ENCODE measurements around the gene MYO10.
"Not testable (repeated sequence)": the region's sequence is repeated elsewhere in the genome, so short reads cannot be mapped to it uniquely, and the experiment has no call there.

MYO10 gene

DNA sequence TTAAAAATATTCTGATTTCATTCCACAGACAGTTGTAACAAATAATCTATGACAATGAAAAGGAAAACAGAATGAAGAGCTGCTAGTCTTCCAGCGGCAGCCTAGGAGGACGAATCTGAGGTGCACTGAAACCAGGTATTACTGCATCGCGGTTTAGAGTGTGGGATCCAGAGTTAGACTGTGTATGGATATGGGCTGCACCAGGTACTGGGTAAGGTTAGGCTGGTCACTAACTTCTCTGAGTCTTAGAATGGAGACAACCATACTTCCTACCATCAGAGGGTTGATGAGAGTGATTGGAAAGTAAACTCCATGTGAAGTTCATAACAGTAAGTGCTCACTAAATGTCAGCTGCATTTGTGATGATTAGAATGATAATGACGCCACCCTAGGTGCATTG is 158.7 kb downstream of the MYO10 start:
- DNase-seq, result no peak

DNA sequence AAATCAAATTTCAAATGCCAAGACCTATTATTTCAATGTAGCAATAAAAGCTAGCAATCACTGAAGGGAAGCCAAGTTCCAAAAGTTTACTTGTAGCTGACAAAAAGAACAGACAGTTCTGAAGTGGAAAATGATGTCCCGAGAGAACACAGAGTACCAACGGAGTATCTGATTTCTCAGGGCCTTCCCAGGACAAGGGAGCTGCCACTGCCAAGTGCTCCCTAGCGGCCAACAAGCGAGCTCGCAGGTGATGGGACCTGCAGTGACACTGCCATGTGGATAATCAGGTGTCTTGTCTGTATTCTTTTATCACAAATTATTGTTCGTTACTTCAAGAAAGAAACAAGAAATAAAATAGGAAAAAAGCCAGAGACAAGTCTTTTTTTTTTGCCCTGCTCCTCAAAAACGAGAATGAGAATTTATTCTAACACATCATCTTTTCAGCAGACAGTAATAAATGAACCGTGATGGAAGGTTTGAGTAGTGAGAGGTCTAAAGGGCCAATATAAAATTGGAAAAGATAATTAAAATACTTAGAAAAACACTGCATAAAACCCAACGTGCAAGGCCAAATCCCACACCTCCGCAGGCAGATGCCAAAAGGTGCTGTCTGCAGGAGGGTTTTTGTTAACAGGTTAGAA is 159.4 kb downstream of the MYO10 start:
- DNase-seq, result peak; percentile 20 to 76

DNA sequence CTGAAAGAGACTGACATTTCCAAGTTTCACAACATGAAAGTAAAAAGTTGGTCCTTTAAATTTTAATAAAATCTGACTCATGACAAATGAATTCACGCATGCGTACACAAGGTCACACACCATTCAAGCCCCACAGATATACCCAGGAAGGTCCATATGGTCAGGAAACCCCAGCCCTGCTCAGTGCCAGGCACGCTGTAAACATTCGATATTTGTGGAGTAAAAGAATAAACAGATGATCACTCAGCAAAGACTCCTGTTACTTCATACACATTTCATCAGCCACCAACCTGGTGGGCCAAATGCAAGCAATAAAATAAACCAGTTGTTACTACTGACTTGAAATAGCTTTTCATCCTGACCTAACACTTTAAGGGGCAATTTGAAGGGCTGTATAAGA is 161.3 kb downstream of the MYO10 start:
- DNase-seq, result no peak

DNA sequence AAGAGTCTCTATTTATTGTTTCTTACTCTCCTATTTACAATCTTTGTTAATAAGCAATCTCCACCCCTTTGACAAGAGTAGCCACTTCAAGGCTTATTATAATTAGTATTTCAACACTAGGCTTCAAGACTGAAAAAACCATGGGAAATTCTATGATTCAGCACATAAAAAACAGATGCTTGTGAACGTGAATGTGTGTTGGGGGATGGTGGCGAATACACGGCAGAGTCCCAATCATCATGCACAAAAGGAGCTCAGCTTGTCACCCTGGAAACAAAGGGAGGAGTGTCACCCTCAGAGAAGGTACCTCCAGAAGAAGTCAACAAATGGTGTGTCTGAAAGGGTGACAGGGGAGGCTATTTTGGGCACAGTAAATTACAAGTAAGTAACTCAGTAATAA is 162.1 kb downstream of the MYO10 start:
- no peak for DNase-seq

DNA sequence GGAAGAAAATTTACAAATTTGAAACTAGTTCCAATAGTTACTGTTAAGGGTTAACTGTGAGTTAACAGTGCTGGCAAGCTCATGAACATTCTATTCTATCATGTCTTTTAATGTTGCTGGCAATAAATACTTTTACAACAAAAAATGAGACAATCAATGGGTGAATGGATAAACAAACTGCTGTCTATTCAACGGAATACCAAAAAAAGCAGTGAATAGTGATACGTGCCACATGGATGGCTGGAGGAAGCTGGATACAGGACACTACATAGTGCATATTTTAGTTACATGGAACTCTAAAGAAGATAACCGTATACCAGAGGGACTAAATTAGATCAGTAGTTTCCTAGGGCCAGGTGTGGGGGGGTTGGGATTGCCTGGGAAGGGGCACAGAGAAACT is 163.5 kb downstream of the MYO10 start:
- DNase-seq, result no peak

DNA sequence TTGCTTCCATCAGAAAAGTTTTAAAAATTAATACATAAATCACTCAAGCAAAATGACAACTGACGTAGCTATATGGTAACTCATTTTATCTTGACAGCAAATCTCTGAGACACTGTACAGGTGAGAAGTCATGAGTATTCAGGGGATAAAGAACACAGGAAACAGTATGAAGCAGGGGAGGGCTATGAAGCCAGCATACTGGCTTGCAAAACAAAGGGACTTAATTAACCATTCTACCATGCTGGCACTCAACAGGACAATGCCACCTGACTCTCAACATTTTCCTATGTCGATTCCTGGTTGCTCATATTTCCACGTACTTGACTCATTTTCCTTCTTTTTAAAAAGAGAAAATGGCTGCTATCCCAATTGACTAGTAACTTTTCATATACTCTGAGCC is 167.9 kb downstream of the MYO10 start:
- DNase-seq, result no peak

DNA sequence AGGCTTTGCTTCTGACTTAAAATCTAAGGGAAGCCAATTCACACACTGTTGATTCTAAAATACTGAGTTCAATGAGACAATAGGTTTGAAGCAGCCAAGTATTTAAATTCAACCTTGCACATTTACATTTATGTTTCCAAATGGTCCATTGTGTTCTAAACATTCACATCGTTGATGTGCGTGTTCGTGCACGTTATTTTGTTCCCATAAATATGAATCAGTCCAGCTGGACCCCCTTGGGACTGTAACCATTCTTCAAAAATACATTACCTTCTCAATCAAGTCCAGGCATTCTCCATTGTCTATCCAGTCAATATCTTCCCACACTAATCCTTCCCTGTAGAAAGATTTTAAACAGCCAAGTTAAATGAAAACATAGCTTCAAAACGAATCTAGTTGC is 172.9 kb downstream of the MYO10 start:
- no peak for DNase-seq

DNA sequence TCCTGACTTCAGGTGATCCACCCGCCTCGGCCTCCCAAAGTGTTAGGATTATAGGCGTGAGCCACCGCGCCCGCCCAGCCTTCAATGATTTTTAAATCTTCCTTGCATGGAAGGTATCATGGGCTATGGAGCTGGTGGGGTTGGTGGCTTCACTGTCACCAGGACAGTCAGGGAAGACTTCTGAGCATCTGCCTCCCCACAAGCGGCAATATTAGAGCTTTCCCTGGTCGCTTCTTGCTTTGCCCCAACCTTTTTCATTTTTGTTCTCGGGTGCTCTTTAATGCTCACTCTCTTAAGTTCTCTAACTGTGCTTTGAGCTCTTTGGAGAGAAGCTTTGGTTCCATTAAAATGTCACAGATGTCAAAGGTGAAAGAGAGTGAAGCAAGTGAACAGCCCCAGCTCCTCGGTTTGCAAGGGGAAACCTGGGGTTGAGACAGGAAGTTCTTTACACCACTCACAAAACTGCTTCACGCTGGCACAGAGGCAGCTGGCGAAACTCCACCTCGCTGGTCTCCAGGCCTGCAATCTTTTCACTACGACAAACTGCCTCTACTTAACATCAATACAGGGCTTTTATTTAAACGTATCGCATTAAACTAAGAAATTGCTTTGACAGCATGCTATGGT is 176.8 kb downstream of the MYO10 start:
- peak in 1 of 2 experiments; percentile 44 for DNase-seq

DNA sequence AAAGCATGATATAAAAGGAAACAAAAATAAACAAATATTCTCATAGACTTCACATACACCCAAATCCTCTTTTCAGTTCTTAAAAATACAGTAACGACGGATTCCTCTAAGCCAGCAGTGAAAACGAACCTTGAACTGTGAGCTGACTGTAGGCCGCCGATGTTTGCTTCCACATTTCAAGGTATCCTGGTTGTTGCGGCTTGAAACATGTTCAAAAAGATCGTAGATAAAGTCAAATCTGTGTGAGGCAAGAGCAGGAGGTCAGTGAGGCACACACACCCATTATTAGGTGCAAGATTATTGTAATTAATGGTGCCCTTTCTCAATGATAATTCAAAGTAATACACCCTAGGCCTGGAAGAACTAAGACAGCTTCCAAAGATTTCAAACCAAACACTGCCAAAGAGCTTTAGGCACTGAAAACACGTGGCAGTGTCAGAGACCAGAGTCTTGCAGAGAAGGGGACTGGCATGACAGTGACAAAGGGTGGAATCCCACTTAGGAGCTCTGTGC is 178.0 kb downstream of the MYO10 start:
- no peak for DNase-seq

DNA sequence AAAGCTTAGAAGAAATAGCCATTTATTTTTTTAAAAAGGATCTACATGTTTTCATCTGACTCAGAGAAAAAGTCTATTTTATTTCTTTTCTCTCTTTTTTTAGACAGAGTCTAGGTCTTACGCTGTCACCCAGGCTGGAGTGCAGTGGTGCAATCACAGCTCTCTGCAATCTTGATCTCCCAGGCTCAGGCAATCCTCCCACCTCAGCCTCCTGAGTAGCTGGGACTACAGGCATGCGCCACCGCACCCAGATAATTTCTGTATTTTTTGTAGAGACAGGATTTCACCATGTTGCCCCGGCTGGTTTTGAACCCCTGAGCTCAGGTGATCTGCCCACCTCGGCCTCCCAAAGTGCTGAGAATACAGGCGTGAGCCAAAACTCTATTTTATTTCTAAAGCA is 178.5 kb downstream of the MYO10 start:
- not testable (repeated sequence) for DNase-seq

DNA sequence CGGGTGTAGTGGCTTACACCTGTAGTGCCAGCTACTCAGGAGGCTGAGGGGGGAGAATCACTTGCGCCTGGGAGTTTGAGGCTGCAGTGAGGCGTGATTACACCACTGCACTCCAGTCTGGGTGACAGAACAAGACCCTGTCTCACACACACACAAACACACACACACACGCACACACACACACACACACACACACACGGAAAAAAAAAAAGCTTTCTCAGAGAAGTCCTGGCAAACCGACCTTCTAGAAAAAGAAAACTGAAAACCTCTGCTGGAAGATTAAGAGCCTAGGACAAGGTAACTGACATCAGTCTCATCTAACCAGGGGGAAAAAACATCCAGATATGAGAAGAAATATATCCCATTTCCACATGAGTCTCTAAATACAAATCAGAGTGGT is 178.9 kb downstream of the MYO10 start:
- DNase-seq, result no peak

DNA sequence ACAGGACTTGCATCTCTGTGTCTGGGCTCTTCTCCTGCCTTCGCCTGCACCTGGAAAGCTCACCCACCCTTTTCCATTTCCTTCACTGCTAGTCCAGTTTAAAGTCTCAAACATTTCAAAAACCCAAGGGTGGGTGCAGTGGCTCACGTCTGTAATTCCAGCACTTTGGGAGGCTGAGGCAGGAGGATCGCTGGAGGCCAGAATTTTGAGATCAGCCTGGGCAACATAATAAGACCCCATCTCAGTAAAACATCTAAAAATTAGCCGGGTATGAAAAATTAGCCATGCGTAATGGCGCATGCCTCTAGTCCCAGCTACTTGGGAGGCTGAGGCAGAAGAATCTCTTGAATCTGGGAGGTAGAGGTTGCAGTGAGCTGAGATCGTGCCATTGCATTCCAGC is 179.4 kb downstream of the MYO10 start:
- DNase-seq, result no peak

DNA sequence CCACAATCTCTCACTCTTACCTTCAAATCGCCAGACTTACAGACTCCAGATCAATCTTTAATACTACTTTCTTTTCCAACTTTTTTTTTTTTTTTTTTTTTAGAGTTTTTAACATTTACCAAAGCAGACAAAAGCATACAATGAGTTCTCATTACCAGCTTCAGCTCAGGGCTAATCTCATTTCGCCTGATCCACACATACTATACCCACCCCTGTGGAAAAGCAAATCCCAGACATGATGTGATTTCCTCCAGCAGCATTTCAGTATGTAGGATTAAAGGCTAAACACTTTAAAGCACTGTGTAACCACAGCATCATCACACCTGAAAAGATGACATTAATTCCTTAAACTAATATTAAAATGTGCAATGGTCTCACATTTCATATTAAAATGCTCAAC is 180.4 kb downstream of the MYO10 start:
- DNase-seq, result no peak

DNA sequence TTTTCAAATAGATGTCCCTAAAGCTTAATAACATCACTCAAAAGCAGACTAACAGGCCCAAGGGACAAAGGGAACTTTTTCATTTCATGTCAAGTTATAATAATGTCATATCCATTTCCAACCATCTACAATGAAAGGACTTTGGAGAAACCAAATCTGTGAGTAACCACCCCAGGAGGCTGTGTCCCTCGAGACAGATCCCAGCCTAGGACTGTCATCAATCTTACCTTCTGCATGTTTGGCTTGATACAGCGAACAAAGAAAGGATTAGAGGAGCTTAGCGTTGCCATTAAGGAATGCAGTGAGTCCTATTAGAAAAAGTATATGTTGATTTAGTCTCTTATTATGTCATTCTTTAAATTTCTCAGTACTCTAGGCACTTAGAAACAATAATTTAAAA is 181.5 kb downstream of the MYO10 start:
- peak; percentile 59 to 80 for DNase-seq

DNA sequence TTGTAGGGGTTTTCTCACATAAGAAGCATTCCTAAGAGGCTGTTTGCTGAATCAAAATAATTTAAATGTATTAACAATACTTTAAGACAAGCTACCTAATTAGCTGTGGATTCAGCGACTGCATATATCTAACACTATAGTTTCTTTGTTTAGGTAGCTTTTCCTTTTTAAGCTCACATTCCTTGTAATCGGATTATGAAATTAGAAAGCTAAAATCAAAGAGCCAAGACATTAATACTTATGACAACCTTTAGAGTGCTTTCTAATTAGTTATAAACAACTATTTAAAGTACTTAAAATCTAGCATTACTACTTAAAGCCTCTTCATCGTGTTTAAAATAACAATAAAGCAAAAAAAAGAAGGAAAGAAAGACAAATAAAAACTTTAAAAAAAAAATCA is 182.0 kb downstream of the MYO10 start:
- DNase-seq, result peak in 1 of 2 experiments; percentile 38

DNA sequence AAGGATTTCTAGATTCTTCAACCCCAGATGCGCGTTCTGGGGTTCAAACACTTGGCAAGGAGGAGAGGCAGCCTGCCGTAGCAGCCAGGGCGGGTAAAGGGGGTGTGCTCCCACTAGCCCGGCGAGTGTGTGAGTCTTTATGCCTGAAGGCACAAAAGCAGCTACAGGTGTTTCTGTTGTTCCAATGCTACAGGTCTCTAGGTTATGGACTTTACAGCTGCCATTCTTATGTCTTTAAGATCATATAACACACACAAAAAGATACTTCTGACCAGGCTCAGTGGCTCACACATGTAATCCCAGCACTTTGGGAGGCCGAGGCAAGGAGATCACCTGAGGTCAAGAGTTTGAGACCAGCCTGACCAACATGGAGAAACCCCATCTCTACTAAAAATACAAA is 185.6 kb downstream of the MYO10 start:
- DNase-seq, result no peak

DNA sequence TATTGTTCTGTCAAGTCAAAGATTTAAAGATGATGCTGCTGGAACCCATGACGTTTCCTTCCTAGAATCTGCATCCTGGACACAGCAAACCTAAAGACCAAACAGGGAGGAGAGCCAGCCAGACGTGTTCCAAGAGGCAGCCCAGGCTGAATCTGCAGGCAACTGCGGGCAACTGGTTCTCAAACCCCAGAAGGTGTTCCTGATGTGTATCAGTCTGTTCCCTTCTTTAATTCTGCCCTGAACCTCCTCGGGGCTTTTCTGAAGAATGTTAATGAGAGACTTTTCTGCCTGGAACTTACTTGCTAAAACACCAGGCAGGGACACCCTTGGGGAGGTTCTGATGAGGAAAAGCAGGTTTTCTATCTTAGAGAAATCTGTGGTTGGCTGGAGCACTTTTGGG is 186.5 kb downstream of the MYO10 start:
- DNase-seq, result no peak

DNA sequence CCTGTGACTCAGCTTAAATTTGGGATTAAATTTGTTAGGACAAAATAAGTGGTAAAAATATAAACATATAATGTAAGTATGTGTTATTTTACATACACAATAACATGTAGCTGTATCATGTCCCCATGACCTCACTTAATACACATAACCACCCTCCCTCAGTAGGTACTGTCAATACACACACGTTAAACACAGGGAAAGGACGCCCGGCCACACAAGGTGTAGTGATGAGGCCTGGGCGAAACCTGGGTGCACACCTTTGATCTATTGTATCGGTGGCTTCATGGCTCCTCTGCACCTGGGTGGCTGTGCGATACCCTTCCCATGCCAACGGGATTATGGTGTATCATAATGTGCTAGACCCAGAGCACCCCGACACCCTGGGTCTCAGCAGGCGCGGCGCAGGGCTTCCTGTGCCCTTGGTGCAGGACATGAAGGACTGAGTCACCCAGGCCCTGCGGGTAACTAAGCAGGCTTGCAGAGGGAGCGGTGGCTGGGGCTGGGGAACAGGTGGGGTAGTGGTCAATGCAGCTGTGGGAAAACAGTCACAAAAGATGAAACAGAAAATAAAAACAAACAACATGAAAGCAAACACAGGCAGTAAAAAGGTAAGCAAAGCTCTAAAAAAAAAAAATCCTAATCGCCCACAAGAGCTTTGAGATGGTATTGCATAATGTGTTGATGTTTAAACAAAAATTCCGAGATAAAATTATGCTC is 191.8 kb downstream of the MYO10 start:
- DNase-seq, result no peak

DNA sequence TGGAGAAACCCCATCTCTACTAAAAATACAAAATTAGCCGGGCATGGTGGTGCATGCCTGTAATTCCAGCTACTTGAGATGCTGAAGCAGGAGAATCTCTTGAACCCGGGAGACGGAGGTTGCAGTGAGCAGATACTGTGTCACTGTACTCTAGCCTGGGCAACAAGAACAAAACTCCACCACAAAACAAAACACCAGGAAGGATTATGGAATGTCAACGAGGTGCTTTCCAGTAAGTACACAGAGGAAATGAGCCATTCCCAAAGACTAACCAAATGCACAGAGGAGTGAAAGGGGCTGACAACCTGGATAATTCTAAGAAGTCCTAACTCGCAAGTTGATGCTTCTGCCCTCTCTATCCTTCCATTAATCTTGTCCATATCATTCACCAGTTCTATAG is 193.2 kb downstream of the MYO10 start:
- DNase-seq, result no peak

DNA sequence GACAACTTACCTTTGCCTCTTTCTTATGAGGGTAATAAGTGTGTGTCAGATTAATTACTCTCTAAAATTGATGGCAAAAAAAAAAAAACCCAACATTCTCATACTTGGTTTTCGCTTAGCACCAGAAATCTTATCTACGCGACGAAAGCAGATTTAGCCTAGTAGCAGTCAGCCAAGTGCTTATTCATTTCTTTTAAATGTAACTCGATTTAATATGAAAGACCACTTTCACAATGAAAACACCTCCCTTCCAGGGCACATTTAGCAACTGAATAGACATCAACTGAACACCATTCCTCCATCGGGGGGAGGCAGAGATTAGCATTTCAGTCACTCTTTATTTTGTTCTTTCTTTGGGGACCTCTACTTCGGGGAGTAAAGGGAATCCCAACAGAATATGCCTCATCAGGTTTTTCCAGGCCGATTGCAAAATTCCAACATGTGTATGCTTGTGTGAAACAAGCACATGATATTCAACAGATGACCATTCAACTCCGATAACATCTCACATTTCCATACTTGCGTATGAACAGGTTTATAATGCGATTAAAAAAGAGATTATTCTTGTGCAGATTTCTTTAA is 195.2 kb downstream of the MYO10 start:
- DNase-seq, result peak; percentile 70 to 82

DNA sequence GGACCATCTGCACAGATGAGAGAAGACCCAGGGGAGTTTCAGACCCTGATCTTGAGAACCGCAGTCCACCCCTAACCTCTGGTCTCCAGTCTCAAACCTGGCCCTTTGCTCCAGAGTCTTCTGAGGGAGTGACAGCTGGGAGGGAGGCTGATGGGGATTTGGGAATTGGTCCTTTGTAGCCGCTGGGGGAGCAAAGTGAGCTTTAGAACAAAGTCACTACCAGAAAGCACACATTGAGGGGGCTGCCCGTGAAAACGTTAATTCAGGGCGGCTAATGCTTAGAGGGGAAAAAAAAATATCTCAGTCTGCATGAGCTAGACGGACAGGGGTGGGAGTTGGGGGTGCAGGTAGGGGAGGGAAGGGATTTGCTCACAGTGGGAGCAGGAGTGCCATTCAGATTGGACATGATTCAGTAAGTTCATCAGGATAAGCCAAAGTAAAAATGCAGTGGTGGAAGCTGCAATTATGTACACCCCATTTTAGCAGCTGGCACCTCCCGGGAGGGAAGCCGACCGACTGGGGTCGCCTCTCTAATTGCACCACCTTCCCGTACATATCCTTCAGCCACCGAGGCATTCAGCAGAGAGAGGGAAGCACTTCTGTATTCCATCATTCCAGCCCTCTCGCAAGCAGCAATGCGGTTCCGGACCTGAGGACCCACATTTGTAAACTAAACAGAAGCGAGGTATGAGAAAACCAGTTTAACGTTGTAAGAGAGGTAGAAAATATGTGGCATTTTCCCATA is 195.8 kb downstream of the MYO10 start:
- DNase-seq, result peak; percentile 97 to 99

DNA sequence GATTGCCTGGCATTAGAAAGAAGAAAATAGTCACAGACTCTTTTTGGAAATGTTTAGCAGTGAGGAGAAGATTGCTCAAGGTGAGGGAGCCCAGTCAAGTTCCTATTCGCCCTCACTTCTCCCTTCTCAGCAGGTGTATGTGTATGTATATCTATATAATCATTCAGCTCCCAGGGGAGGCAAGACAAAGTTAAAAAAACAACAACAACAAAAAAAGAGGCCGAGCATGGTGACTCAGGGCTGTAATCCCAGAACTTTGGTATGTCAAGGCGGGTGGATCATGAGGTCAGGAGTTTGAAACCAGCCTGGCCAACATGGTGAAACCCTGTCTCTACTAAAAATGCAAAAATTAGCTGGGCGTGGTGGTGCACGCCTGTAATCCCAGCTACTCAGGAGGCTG is 197.7 kb downstream of the MYO10 start:
- DNase-seq, result not testable (repeated sequence)

Measured in NCI-H524 (cell line).